Posterior cingulate gyrus (tissue), 11 donors: ENCODE data around the gene ETV5.

ENCODE experiments used
- DNase-seq, 10 donors: peaks; one replicate each; pipeline versions ENCODE4 v3.0.0 to v3.0.0-alpha.2; 2020 to 2021; ENCODE audit warnings: mixed read lengths in 3 of 10
- intact Hi-C: fragments of 100-400 bp; cut with DNase I; formaldehyde crosslinking; loops from one replicate; pipeline ENCODE4 v1.15.1; 2023

The ETV5 gene

GRCh38 chr3:186075489-186075888 lies 33.4 kb downstream of the ETV5 start:
- DNase-seq = no peak
- intact Hi-C loops = no loop called here

GRCh38 chr3:186073641-186074040 lies 35.2 kb downstream of the ETV5 start:
- DNase-seq = no peak
- intact Hi-C loops = no loop called here

GRCh38 chr3:186070996-186071395 lies 37.9 kb downstream of the ETV5 start:
- intact Hi-C loops = no loop called here
- DNase-seq = no peak

- no peak for DNase-seq
These were observed 38.3 kb downstream of the ETV5 start for GRCh38 chr3:186070550-186070949.

GRCh38 chr3:186070133-186070532 lies 38.8 kb downstream of the ETV5 start:
- intact Hi-C loops = no loop called here

More at GRCh38 chr3:186070550-186070949, 38.3 kb downstream of the ETV5 start:
- intact Hi-C loops = no loop called here

GRCh38 chr3:186069199-186069598 lies 39.7 kb downstream of the ETV5 start:
- DNase-seq = no peak
- intact Hi-C loops = no loop called here

More at GRCh38 chr3:186070133-186070532, 38.8 kb downstream of the ETV5 start:
- DNase-seq = peak in 1 of 10 donors; percentile 64

GRCh38 chr3:186068243-186068552 lies 40.7 kb downstream of the ETV5 start:
- intact Hi-C loops = no loop called here
- DNase-seq = no peak

- DNase-seq = no peak
- intact Hi-C loops = no loop called here
These were observed 41.3 kb downstream of the ETV5 start for GRCh38 chr3:186067360-186068242.

GRCh38 chr3:186060222-186060621 lies 48.7 kb downstream of the ETV5 start:
- intact Hi-C loops = no loop called here
- DNase-seq = no peak

GRCh38 chr3:186059192-186059591 lies 49.7 kb downstream of the ETV5 start:
- DNase-seq = no peak
- intact Hi-C loops = no loop called here

- intact Hi-C loops = no loop called here
- DNase-seq = no peak
These were observed 50.7 kb downstream of the ETV5 start for GRCh38 chr3:186058225-186058624.

- intact Hi-C loops = no loop called here
- no peak for DNase-seq
These were observed 51.3 kb downstream of the ETV5 start for GRCh38 chr3:186057594-186057993.

- no peak for DNase-seq
- intact Hi-C loops = no loop called here
These were observed 54.0 kb downstream of the ETV5 start for GRCh38 chr3:186054792-186055352.

GRCh38 chr3:186053954-186054791 lies 54.7 kb downstream of the ETV5 start:
- intact Hi-C loops = no loop called here
- peak in 8 of 10 donors; percentile 20 to 93 (median 54) for DNase-seq

- intact Hi-C loops = no loop called here
- DNase-seq = no peak
These were observed 56.6 kb downstream of the ETV5 start for GRCh38 chr3:186052096-186052840.

GRCh38 chr3:186049001-186049400 lies 59.9 kb downstream of the ETV5 start:
- intact Hi-C loops = no loop called here
- DNase-seq = no peak

GRCh38 chr3:186048119-186048518 lies 60.8 kb downstream of the ETV5 start:
- intact Hi-C loops = no loop called here
- DNase-seq = no peak

GRCh38 chr3:186046838-186047237 lies 62.1 kb downstream of the ETV5 start:
- DNase-seq = no peak
- intact Hi-C loops = no loop called here

GRCh38 chr3:186044968-186045367 lies 63.9 kb downstream of the ETV5 start:
- peak in 8 of 10 donors; percentile 56 to 94 (median 66) for DNase-seq
- intact Hi-C loops = loop anchor here (2.0 to 5.0 kb wide), 3 partner anchors 52 to 162 kb away; no protein-coding TSS in a partner anchor

- no peak for DNase-seq
- intact Hi-C loops = loop anchor here (2.0 to 5.0 kb wide), 3 partner anchors 53 to 163 kb away; no protein-coding TSS in a partner anchor
These were observed 64.5 kb downstream of the ETV5 start for GRCh38 chr3:186044427-186044826.
